HG02970 (cell line): ENCODE data around the gene ASCL5.

Source experiments
- ATAC-seq: cut with Tn5 transposase; IDR thresholded peaks from one replicate; pipeline ENCODE4 v1.9.1; 2021; ENCODE audit warnings: mild to moderate bottlenecking, moderate library complexity, moderate number of reproducible peaks; ENCODE audit not compliant: unreplicated experiment, low FRiP score

The ASCL5 gene

GRCh38 chr1:201137579-201138310, 10.8 kb upstream of the ASCL5 start:
- no peak for ATAC-seq

GRCh38 chr1:201137024-201137392, 10.0 kb upstream of the ASCL5 start:
- no peak for ATAC-seq

GRCh38 chr1:201136355-201137023, 9.5 kb upstream of the ASCL5 start:
- ATAC-seq = no peak

GRCh38 chr1:201134405-201134804, 7.4 kb upstream of the ASCL5 start:
- no peak for ATAC-seq

GRCh38 chr1:201131398-201131797, 4.4 kb upstream of the ASCL5 start:
- ATAC-seq = no peak

- no peak for ATAC-seq
Measured at GRCh38 chr1:201128962-201129361, 2.0 kb upstream of the ASCL5 start.

GRCh38 chr1:201128476-201128875, 1.5 kb upstream of the ASCL5 start:
- no peak for ATAC-seq

GRCh38 chr1:201127755-201128455, 921 bp upstream of the ASCL5 start:
- no peak for ATAC-seq

GRCh38 chr1:201126463-201126831, 537 bp downstream of the ASCL5 start:
- no peak for ATAC-seq

GRCh38 chr1:201125800-201126199, 1.2 kb downstream of the ASCL5 start:
- ATAC-seq = no peak

GRCh38 chr1:201125019-201125418, 2.0 kb downstream of the ASCL5 start:
- no peak for ATAC-seq

- no peak for ATAC-seq
Measured at GRCh38 chr1:201123866-201124265, 3.1 kb downstream of the ASCL5 start.

- no peak for ATAC-seq
Measured at GRCh38 chr1:201122321-201122957, 4.5 kb downstream of the ASCL5 start.

- no peak for ATAC-seq
Measured at GRCh38 chr1:201119206-201120197, 7.5 kb downstream of the ASCL5 start.

- ATAC-seq = no peak
Measured at GRCh38 chr1:201116091-201116490, 10.9 kb downstream of the ASCL5 start.

GRCh38 chr1:201115390-201115937, 11.5 kb downstream of the ASCL5 start:
- no peak for ATAC-seq

- ATAC-seq = peak; percentile 82
Measured at GRCh38 chr1:201114245-201115131, 12.5 kb downstream of the ASCL5 start.

- ATAC-seq = peak; percentile 15
Measured at GRCh38 chr1:201113451-201114244, 13.3 kb downstream of the ASCL5 start.
